CD4-positive, alpha-beta T cell treated with Interleukin-4 for 4 hours (primary cell): ENCODE results near the gene CHST9.

Experiments used
- DNase-seq: peaks from one replicate; pipeline ENCODE4 v3.0.0-alpha.2; 2020

CHST9 gene

DNA sequence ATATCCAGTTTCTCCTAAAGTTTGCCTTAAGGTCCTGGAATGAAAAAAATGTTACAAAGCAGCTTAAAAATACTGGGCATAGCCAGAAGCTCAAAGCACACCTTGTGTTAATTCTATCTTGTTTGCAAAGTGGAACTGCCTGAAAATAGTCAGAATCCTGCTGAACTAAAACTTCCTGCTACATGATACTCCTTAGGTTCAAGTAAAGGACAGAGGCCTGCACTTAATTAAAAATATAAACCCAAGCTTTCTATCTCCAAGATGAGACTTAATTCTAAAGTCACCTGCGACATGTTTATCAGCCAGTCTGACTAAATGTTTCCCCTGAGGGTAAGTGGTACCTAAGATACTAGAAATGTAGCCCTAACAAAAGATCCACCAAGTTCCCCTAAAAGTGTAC, 103.4 kb downstream of the CHST9 start:
- no peak for DNase-seq

DNA sequence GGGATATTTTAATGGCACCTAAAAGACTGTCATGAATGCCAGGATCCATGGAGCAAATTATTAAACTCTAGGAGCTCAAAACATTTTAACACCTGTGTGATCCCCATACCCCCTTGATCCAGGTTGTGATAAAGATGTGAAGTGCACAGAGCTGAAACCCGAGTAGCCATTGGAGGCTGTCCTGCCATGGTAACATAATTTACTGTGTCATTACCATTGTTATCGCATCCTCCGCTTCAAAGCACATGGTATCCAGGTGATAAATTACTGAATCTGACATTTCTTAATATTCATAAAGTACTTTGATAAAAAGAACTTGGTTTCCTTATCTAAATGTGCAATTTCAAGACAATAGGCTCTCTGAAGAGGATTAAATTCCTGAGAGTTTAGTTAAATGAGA, 109.3 kb downstream of the CHST9 start:
- DNase-seq: no peak

- no peak for DNase-seq
These were observed 111.7 kb downstream of the CHST9 start for GRCh38 chr18:27073404-27073830.

- DNase-seq: no peak
These were observed 120.4 kb downstream of the CHST9 start for GRCh38 chr18:27064673-27065072.

GRCh38 chr18:27062802-27063201, 122.3 kb downstream of the CHST9 start:
- no peak for DNase-seq

DNA sequence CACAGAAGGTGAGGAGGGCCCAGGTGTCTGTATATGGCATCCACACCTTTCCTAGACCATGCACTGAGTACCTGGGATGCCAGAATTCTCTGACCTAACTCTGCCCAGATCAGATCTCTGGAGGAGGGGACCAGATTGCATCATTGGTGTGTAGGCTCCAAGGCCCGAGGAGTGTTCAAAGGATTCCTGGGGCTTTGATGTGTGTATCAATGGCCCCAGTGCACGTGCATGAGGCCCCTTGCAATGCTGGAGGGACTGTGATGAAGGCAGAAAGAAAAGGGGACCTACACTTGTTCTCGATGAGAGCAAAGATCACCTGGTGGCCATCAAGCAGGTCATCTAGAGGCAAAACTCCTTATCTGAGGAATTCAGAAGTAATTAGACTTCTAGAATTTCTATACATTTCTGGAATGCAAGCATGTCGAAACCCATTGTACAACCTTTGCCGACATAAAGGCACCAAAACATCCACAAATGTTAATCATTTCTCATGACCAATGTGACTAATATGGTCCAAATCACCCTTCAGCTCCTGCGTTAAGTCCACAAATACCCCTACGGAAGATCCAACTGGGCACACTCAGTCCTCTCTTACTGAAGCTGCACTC, 123.5 kb downstream of the CHST9 start:
- no peak for DNase-seq

- no peak for DNase-seq
These were observed 127.4 kb downstream of the CHST9 start for GRCh38 chr18:27057519-27058234.

- no peak for DNase-seq
These were observed 130.2 kb downstream of the CHST9 start for GRCh38 chr18:27054926-27055325.

DNA sequence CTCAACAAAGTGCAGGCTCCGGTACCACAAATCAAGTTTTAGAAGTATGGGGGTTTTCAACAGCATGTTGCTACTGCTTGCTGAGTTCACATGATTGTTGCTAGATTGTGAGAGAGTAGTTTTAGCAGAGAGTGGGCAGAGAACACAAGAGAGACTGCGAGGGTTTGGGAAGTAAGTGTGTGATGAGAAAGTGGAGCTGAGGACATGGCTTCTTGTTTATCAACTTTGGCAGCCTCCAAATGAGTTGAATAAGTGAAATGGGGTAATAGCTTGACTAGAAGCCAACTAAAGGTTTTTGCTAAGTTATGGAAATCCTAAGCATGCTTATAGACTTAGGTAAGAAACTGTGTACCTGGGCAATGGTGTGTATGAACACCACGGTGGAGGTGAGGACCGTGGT, 135.1 kb downstream of the CHST9 start:
- no peak for DNase-seq

GRCh38 chr18:27045342-27045741, 139.8 kb downstream of the CHST9 start:
- DNase-seq: no peak

- no peak for DNase-seq
These were observed 142.9 kb downstream of the CHST9 start for GRCh38 chr18:27042177-27042576.

DNA sequence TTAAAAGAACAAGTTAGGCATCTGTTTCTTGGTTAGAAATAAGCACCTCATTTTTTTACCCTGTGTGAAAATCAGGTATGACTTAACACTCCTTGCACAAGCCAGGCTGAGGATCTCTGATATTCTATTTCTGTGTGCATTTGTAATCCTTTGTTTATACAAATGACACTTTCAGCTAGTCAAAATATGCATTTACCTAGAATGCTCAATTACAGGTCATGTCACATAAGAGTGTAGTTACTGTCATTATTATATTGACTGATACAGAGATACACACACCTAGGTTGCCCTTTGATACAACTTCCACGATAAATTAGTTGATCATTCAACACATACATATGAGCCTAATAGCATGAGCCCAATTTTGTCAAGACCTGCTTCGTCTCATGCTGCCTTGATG, 144.3 kb downstream of the CHST9 start:
- no peak for DNase-seq

- DNase-seq: no peak
These were observed 151.4 kb downstream of the CHST9 start for GRCh38 chr18:27033722-27034121.

- no peak for DNase-seq
These were observed 154.7 kb downstream of the CHST9 start for GRCh38 chr18:27030421-27030820.

- no peak for DNase-seq
These were observed 162.6 kb downstream of the CHST9 start for GRCh38 chr18:27022477-27022876.

GRCh38 chr18:27017901-27018500, 167.1 kb downstream of the CHST9 start:
- DNase-seq: no peak

DNA sequence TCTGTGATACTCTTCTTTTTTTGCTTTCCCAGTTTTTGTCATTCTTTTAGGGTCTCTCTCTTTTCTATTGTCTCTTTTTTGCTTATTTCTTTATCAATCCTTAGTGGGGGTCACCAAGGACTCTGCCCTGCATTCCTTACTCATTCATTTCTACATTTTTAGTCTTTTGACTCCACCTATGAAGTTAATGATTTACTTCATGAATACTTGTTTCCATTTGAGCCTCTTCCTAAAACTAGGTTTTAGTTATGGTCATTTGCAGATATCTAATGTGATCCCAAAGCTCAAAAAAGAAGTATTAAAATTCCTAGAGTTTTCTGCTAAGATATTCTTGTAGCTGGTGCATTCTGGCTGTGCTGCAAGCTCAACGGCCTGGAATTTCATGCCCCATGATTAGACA, 170.3 kb downstream of the CHST9 start:
- no peak for DNase-seq

- no peak for DNase-seq
These were observed 174.3 kb downstream of the CHST9 start for GRCh38 chr18:27010784-27011183.

GRCh38 chr18:27009293-27009692, 175.8 kb downstream of the CHST9 start:
- DNase-seq: no peak

GRCh38 chr18:27008575-27008974, 176.5 kb downstream of the CHST9 start:
- DNase-seq: no peak

GRCh38 chr18:27007880-27008279, 177.2 kb downstream of the CHST9 start:
- no peak for DNase-seq

DNA sequence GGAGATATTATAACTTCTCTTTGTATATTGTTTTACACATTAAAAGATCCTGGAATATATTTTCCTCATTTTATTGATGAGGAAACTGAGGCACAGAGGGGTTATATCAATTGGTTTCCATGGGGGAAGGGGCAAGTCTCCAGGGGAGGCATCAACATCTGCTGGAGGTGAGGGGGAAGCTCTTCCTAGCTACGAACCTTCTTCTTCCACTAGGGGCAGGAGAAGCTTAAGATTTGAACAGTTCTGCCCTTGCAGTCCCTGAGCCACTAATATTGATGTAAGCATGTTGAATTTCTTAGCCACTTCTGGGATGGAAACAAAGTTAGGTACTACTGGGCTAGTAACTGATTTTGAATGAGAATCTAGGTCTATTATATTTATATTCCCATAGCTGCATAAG, 179.5 kb downstream of the CHST9 start:
- DNase-seq: no peak

DNA sequence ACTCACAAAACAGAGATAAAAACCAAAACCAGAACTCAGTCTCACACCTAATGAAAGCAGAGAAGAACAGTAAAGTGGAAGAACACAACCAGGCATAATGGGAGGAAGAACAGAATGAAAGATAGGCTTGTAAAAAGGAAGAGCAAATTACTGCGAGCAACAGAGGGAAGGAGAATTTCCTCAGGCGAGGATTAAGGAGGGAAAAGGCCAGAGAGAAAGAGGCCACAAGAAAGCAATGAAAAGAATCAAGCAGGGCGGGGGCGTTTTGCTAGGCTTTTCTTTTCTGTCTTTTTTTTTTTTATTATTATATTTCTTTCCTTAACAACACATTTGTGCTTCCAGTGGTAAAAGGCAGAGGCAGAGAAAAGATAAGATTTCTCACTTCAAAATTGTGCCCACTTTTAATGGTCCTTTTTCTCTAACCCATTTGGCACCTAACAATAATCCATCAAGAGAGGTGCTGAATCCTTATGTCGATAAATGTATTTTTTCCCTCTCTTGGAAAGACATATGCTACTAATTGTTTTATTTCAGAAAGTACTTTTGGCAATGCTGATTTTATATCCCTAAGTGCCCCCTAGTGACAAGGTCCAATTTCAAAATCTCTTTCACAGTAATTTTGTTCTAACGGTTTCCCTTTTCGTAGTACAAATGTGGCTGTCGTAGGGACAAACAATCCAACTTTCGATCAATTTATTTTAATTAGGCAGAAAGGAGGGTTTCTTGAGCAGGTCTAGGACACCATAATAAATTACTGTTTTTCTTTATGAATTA, 180.9 kb downstream of the CHST9 start:
- no peak for DNase-seq

GRCh38 chr18:26999797-27000196, 185.3 kb downstream of the CHST9 start:
- no peak for DNase-seq
